ENCODE data around the gene HSD3B7. TPM values are rescaled to one million over a fixed set of nuclear protein-coding genes. Genes with fewer than 3 reads are reported as not detected.

The HSD3B7 gene
- total and polyA plus RNA-seq, 2 of the 4 experiments (the other 2 are of a cell fraction), result 8.5 to 11.3 TPM

GRCh38 chr16:30985401-30986128 lies 558 bp downstream of the HSD3B7 start:
- Histone ChIP-seq H4K8ac (ENCODE audit: low read depth in 2 of 2, low read length in 2 of 2) (peak overlapping the region; percentile 75 to 98), H4K5ac (ENCODE audit: low read depth, low read length) (peak overlapping the region; percentile 80), H2BK20ac (ENCODE audit: low read depth, low read length) (0 out of 2 replicates have a peak overlapping the region, but pooled peaks have one; percentile 1), H2BK5ac (ENCODE audit: low read depth, low read length, poor library complexity, severe bottlenecking) (peak overlapping the region; percentile 63), H3K56ac (ENCODE audit: extremely low read depth, insufficient read depth, low read length) (no peak overlapping the region), H4K91ac (ENCODE audit: insufficient read depth, low read depth, low read length) (peak overlapping the region; percentile 94), H3K9me3 (ENCODE audit: control insufficient read depth, insufficient read depth, low read length) (no peaks in the 10 kb centered on the region), H3K9me1 (ENCODE audit: insufficient read depth, low read length) (no peaks in the 10 kb centered on the region; the same call in none of the 2 replicates), H2BK120ac (ENCODE audit: low read depth, low read length) (peak overlapping the region; percentile 32; the same call in 1 of the 2 replicates), H3K4ac (ENCODE audit: low read depth, low read length) (peak overlapping the region; percentile 94), H3K9ac (ENCODE audit: low read depth, low read length) (peak overlapping the region; percentile 56), H2BK15ac (ENCODE audit: low read depth, low read length) (peak overlapping the region; percentile 58; the same call in 1 of the 3 replicates), H3K4me2 (ENCODE audit: low read depth, low read length) (peak overlapping the region; percentile 85), H3K79me1 (ENCODE audit: low read depth in 1 of 2, low read length in 2 of 2) (peaks cover 0 to 16% of the 10 kb centered on the region in 2 experiments; a peak in 2 of 4 replicates), H3K27ac (ENCODE audit: insufficient read depth, low read length) (peak overlapping the region; percentile 40), H3K36me3 (ENCODE audit: control insufficient read depth, insufficient read depth, low read length) (peaks cover 25% of the 10 kb centered on the region), H2AK5ac (ENCODE audit: low read depth, low read length) (peak overlapping the region; percentile 78), H2AFZ (replicated peaks; ENCODE audit: low read length, poor library complexity) (peak overlapping the region; percentile 93), H2AK9ac (replicated peaks; ENCODE audit: low read depth, low read length, poor library complexity) (peak overlapping the region; percentile 98), H3K4me1 (ENCODE audit: control insufficient read depth, insufficient read depth, low read length) (peaks cover 8% of the 10 kb centered on the region), H3K23ac (ENCODE audit: low read depth, low read length) (peak overlapping the region; percentile 80; the same call in 1 of the 2 replicates), H3K4me3 (ENCODE audit: insufficient read depth, low read depth, low read length) (peak overlapping the region; percentile 47), H3K27me3 (ENCODE audit: control insufficient read depth, insufficient read depth, low read length) (no peaks in the 10 kb centered on the region), H4K20me1 (ENCODE audit: insufficient read depth, low read length) (no peaks in the 10 kb centered on the region), H3K18ac (ENCODE audit: low read depth, low read length) (peak overlapping the region; percentile 29), H3K14ac (replicated peaks; ENCODE audit: low read depth, low read length) (peak overlapping the region; percentile 91; the same call in 1 of the 2 replicates)
- intact Hi-C loops (cut with micrococcal nuclease), result loop anchor here (1.0 to 2.0 kb wide), 4 partner anchors 48 to 157 kb away; partner anchors contain the start of genes STX4, VKORC1, ZNF646 and ZNF668
- DNase-seq (no peak), ATAC-seq (ENCODE audit: low read depth) (peak; percentile 10)
- no TSS peak for BruUV-seq (replicated peaks)
- 76% methylated on average over 5 of the region's 20 CpGs; no CpG with 5 or more reads in 1 of the 2 experiments for WGBS, 2 experiments (ENCODE audit: extremely low coverage in 2 of 2, insufficient read length in 1 of 2)
- POLR2A ChIA-PET (ENCODE audit: unreplicated experiment), result interaction anchor here (1.0 kb wide), 1 partner anchor 156 kb away, joined by 3 read pairs; no protein-coding TSS in a partner anchor
- in situ Hi-C loops (cut with MboI; ENCODE audit: low sequenced_read_pairs), result loop anchor here (10.0 to 25.0 kb wide), 3 partner anchors 99 to 879 kb away; partner anchors contain the start of gene PRSS53
- CTCF ChIA-PET, result interaction anchor here (0.5 kb wide), 1 partner anchor 30 kb away, joined by 4 read pairs; no protein-coding TSS in a partner anchor
- dilution Hi-C loops (cut with HindIII; ENCODE audit: low sequenced_read_pairs, unreplicated experiment), result no loop called here
- peak; percentile 33 for TF ChIP-seq RAD21 (IDR thresholded peaks at IDR 0.05; ENCODE audit: low read length)
- TF ChIP-seq CTCF (conservative IDR thresholded peaks at IDR 0.05; ENCODE audit: low read depth, low read length), result no peak
- no peak for TF ChIP-seq FOS (IDR thresholded peaks at IDR 0.05; ENCODE audit: low read depth, low read length)
- no peak for TF ChIP-seq MAFK (IDR thresholded peaks at IDR 0.05; ENCODE audit: low read depth, low read length)
- no peak for TF ChIP-seq ELK1 (IDR thresholded peaks at IDR 0.05; ENCODE audit: borderline replicate concordance, low read depth, low read length)
- TF ChIP-seq CHD1 (IDR thresholded peaks at IDR 0.05; ENCODE audit: low read depth, low read length), result no peak
- no peak for TF ChIP-seq MXI1 (IDR thresholded peaks at IDR 0.05; ENCODE audit: borderline replicate concordance, low read depth, low read length)
- TF ChIP-seq POLR2A (IDR thresholded peaks at IDR 0.05; ENCODE audit: low read depth, low read length), result no peak
- TF ChIP-seq RFX5 (IDR thresholded peaks at IDR 0.05; ENCODE audit: low read depth, low read length), result no peak
- TF ChIP-seq BHLHE40 (IDR thresholded peaks at IDR 0.05; ENCODE audit: low read depth, low read length), result peak; percentile 50; the same call in 1 of the 2 replicates
- no peak for TF ChIP-seq USF2 (IDR thresholded peaks at IDR 0.05; ENCODE audit: low read depth, low read length)
- no peak for TF ChIP-seq NFE2L2 (IDR thresholded peaks at IDR 0.05; ENCODE audit: low read depth, low read length)
- no peak for TF ChIP-seq CEBPB (IDR thresholded peaks at IDR 0.05; ENCODE audit: low read depth, low read length)
